Tibial nerve (tissue), 3 donors: ENCODE measurements around the gene EPHX1.

ENCODE experiments used
- CTCF ChIP-seq, 5 experiments: fragments of 200-600 bp in 3 of 5; fragments of 450-650 bp in 2 of 5; sonication (generic) in 3 of 5; IDR thresholded peaks; one replicate each; pipeline ENCODE4 v1.5.1; 2016 to 2019; ENCODE audit warnings: antibody characterized with exemption in 5 of 5, mild to moderate bottlenecking in 3 of 5, moderate library complexity in 2 of 5
- POLR2A ChIP-seq, 2 donors: fragments of 450-650 bp; IDR thresholded peaks; one replicate each; pipeline ENCODE4 v1.6.1; 2017; ENCODE audit warnings: antibody characterized with exemption in 2 of 2, mild to moderate bottlenecking in 2 of 2, moderate library complexity in 2 of 2

- no peak for TF ChIP-seq CTCF (IDR thresholded peaks at IDR 0.05)
- TF ChIP-seq POLR2A (IDR thresholded peaks at IDR 0.05), result no peak
These were observed 39.2 kb upstream of the EPHX1 start for GRCh38 chr1:225770561-225771248.
